ENCODE data around the gene CHTF18.

Gene CHTF18

DNA sequence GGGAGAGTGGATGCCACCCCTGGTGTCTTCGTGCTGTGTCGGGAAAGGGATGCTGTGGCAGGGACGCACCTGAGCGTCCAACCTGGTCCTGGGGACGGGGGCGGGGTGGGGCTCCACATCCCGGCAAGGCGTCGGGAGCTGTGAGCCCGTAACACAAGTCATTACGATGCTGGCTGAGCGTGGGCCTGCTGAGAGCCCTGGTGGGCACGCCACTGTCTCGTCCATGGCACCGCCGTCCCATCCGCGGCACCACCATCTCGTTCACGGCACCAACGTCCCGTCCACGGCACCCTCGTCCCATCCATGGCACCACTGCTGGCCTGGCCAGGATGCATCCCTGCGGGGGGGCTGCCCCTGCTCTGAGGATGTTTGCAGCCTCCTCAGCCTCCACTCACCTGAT lies 36.2 kb downstream of the CHTF18 start:
- Histone ChIP-seq H3K4me3 (ENCODE audit: low read length) (no peak overlapping the region), H3K36me3 (ENCODE audit: control insufficient read depth, insufficient read depth, low read length) (no peaks in the 10 kb centered on the region), H3K79me2 (ENCODE audit: control insufficient read depth, insufficient read depth, low read length) (no peaks in the 10 kb centered on the region), H3K79me1 (ENCODE audit: low read length) (no peaks in the 10 kb centered on the region), H2BK5ac (ENCODE audit: low read length) (no peak overlapping the region), H3K4ac (ENCODE audit: low read depth, low read length) (no peak overlapping the region), H4K5ac (ENCODE audit: low read length) (no peak overlapping the region), H3K23ac (ENCODE audit: low read length) (no peak overlapping the region), H3K27ac (ENCODE audit: low read depth, low read length) (no peak overlapping the region), H2BK120ac (ENCODE audit: low read depth, low read length) (no peak overlapping the region), H2AK5ac (ENCODE audit: low read length) (no peak overlapping the region), H3K18ac (ENCODE audit: low read length) (no peak overlapping the region), H2BK15ac (replicated peaks; ENCODE audit: low read depth) (no peak overlapping the region), H3K4me1 (ENCODE audit: control insufficient read depth, low read depth, low read length) (no peaks in the 10 kb centered on the region), H3K4me2 (ENCODE audit: low read length) (no peak overlapping the region), H3K27me3 (ENCODE audit: insufficient read depth, low read length, poor library complexity) (no peaks in the 10 kb centered on the region), H4K8ac (ENCODE audit: low read depth, low read length) (no peak overlapping the region), H3K9ac (ENCODE audit: low read length) (no peak overlapping the region), H3K56ac (ENCODE audit: low read length) (no peak overlapping the region)
- no CpG with 5 or more reads among the region's 25 CpGs for WGBS (ENCODE audit: extremely low coverage, insufficient coverage, low lambda C conversion rate)
- DNase-seq: no peak

DNA sequence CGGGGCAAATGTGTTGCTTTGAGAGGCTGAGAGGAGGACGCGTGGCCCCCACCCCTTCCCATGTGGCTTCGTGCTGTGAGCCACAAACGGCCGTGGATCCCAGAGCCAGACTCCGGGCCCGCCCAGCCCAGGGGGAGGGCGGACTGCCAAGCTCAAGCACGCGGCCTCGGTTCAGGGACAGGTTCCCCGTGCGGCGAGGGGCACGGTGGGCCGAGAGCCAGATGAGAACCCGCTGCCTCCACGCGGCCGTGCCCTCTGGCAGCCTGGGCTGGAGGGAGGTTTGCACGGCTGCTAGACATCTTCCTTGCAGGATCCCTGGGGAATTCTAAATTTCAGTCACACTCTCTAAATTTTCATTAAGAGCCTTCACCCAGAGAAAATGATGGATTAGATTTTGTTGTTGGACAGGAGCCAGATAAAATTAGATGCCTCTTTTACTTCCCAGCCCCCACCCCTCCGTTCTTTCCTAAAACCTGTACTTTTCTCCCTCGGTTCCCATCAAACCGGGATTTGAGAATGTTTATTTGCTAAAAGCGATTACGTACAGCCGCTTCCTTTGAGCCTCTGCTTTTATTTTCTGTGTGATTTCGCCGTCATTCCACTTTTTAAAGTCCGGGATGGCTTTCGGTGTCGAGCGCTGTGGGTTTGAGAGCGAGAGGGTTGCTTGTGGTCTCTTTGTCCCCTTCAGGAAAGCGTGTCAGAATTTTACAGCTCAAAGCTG lies 37.1 kb downstream of the CHTF18 start:
- Histone ChIP-seq H3K79me2 (ENCODE audit: control insufficient read depth, insufficient read depth, low read length) (no peaks in the 10 kb centered on the region), H3K27ac (ENCODE audit: low read depth, low read length) (no peak overlapping the region), H3K9ac (ENCODE audit: low read length) (no peak overlapping the region), H4K5ac (ENCODE audit: low read length) (no peak overlapping the region), H3K4me1 (ENCODE audit: control insufficient read depth, low read depth, low read length) (no peaks in the 10 kb centered on the region), H3K79me1 (ENCODE audit: low read length) (no peaks in the 10 kb centered on the region), H2BK5ac (ENCODE audit: low read length) (no peak overlapping the region), H3K4me3 (ENCODE audit: low read length) (no peak overlapping the region), H3K18ac (ENCODE audit: low read length) (no peak overlapping the region), H3K36me3 (ENCODE audit: control insufficient read depth, insufficient read depth, low read length) (no peaks in the 10 kb centered on the region), H3K4me2 (ENCODE audit: low read length) (no peak overlapping the region), H3K23ac (ENCODE audit: low read length) (no peak overlapping the region), H3K4ac (ENCODE audit: low read depth, low read length) (no peak overlapping the region), H2BK120ac (ENCODE audit: low read depth, low read length) (no peak overlapping the region), H2AK5ac (ENCODE audit: low read length) (no peak overlapping the region), H3K56ac (ENCODE audit: low read length) (no peak overlapping the region), H2BK15ac (replicated peaks; ENCODE audit: low read depth) (no peak overlapping the region), H3K27me3 (ENCODE audit: insufficient read depth, low read length, poor library complexity) (no peaks in the 10 kb centered on the region), H4K8ac (ENCODE audit: low read depth, low read length) (no peak overlapping the region)
- no CpG with 5 or more reads among the region's 36 CpGs for WGBS (ENCODE audit: extremely low coverage, insufficient coverage, low lambda C conversion rate)
- DNase-seq: no peak

DNA sequence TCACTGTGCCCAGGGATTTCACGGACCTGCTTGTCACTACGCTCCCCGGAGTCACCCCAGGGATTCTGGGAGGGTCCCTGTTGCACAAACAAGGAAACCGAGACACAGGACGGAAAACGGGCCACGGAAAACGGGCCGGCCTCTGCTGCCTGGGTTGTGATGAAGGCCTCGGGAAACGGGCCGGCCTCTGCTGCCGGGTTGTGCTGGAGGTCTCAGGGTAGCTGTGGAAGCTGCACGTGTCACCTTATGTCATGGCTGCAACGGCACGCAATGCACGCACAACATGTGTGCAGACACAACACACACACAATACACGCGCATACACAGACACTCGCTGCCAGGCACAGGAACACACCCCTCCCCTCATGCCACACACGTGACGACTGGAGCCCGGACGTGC lies 39.1 kb downstream of the CHTF18 start:
- Histone ChIP-seq H3K4me3 (ENCODE audit: low read length) (no peak overlapping the region), H4K5ac (ENCODE audit: low read length) (no peak overlapping the region), H3K79me1 (ENCODE audit: low read length) (no peaks in the 10 kb centered on the region), H2BK120ac (ENCODE audit: low read depth, low read length) (no peak overlapping the region), H3K18ac (ENCODE audit: low read length) (no peak overlapping the region), H3K27ac (ENCODE audit: low read depth, low read length) (no peak overlapping the region), H3K36me3 (ENCODE audit: control insufficient read depth, insufficient read depth, low read length) (no peaks in the 10 kb centered on the region), H2BK5ac (ENCODE audit: low read length) (no peak overlapping the region), H3K56ac (ENCODE audit: low read length) (no peak overlapping the region), H3K4ac (ENCODE audit: low read depth, low read length) (no peak overlapping the region), H3K9ac (ENCODE audit: low read length) (no peak overlapping the region), H4K8ac (ENCODE audit: low read depth, low read length) (no peak overlapping the region), H3K4me2 (ENCODE audit: low read length) (no peak overlapping the region), H2AK5ac (ENCODE audit: low read length) (no peak overlapping the region), H3K79me2 (ENCODE audit: control insufficient read depth, insufficient read depth, low read length) (no peaks in the 10 kb centered on the region), H3K23ac (ENCODE audit: low read length) (no peak overlapping the region), H3K27me3 (ENCODE audit: insufficient read depth, low read length, poor library complexity) (no peaks in the 10 kb centered on the region), H2BK15ac (replicated peaks; ENCODE audit: low read depth) (no peak overlapping the region), H3K4me1 (ENCODE audit: control insufficient read depth, low read depth, low read length) (no peaks in the 10 kb centered on the region)
- no CpG with 5 or more reads among the region's 24 CpGs for WGBS (ENCODE audit: extremely low coverage, insufficient coverage, low lambda C conversion rate)
- no peak for DNase-seq

DNA sequence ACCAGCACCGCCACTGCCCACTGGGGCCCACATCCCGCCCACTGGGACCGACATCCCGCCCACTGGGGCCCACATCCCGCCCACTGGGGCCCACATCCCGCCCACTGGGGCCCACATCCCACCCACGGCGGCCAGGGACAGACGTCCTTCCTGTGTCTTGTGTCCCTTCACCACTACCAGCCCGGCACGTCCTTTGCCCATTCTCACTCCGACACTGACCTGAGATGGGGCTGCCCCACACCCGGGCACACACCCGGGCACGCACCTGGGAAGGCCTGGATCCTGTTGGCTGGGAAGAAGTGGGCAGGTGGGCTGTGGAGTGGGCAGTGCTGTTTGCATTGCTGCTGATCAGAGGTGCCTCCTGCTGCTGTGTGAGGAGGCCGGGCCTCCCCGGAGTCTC lies 40.5 kb downstream of the CHTF18 start:
- H2BK120ac ChIP-seq (ENCODE audit: low read depth, low read length): no peak overlapping the region
- no peak overlapping the region for H4K5ac ChIP-seq (ENCODE audit: low read length)
- H3K18ac ChIP-seq (ENCODE audit: low read length): no peak overlapping the region
- H3K79me1 ChIP-seq (ENCODE audit: low read length): no peaks in the 10 kb centered on the region
- H2BK15ac ChIP-seq (replicated peaks; ENCODE audit: low read depth): no peak overlapping the region
- no CpG with 5 or more reads among the region's 17 CpGs for WGBS (ENCODE audit: extremely low coverage, insufficient coverage, low lambda C conversion rate)
- H3K4me2 ChIP-seq (ENCODE audit: low read length): no peak overlapping the region
- DNase-seq: no peak
- H3K79me2 ChIP-seq (ENCODE audit: control insufficient read depth, insufficient read depth, low read length): no peaks in the 10 kb centered on the region
- H2BK5ac ChIP-seq (ENCODE audit: low read length): no peak overlapping the region
- no peak overlapping the region for H4K8ac ChIP-seq (ENCODE audit: low read depth, low read length)
- H3K4me1 ChIP-seq (ENCODE audit: control insufficient read depth, low read depth, low read length): no peaks in the 10 kb centered on the region
- H3K27me3 ChIP-seq (ENCODE audit: insufficient read depth, low read length, poor library complexity): no peaks in the 10 kb centered on the region
- no peak overlapping the region for H3K9ac ChIP-seq (ENCODE audit: low read length)
- no peak overlapping the region for H2AK5ac ChIP-seq (ENCODE audit: low read length)
- no peak overlapping the region for H3K27ac ChIP-seq (ENCODE audit: low read depth, low read length)
- no peaks in the 10 kb centered on the region for H3K36me3 ChIP-seq (ENCODE audit: control insufficient read depth, insufficient read depth, low read length)
- no peak overlapping the region for H3K56ac ChIP-seq (ENCODE audit: low read length)
- no peak overlapping the region for H3K4me3 ChIP-seq (ENCODE audit: low read length)
- no peak overlapping the region for H3K23ac ChIP-seq (ENCODE audit: low read length)
- H3K4ac ChIP-seq (ENCODE audit: low read depth, low read length): no peak overlapping the region

DNA sequence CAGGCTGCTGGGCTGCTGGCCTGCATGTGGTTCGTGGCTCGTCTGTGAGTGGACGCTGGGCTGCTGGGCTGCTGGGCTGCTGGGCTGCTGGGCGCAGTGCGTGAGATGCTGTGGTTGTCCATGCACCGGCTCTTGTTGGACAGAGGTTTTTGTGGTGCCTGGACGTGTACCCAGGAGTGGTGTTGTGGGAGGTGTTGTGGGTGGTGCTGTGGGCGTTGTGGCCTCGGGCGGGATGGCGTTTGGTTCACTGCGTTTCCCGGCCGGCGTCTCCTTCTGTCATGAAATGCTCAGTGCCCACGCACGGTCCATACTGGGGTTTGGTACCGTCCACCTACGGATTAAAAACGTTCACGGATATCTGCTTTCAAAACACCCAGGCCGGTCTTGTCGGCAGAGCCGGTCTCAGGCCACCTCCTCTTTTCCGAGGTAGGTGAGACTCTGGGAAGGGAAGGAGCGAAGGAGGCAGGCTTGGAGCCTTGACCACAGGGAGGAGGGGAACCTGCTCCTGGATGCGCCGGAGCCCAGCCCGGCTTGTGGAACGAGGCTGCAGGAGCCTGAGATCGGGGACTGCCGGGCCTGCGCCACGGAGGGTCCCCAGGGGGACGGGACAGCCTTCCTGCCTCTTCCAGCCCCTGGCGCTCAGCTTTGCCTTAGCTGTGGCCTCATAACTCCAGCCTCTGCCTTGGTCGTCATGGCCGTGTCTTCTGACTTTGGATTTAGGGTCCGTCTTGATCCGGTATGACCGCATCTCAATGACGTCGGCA lies 41.9 kb downstream of the CHTF18 start:
- Histone ChIP-seq H4K8ac (ENCODE audit: low read depth, low read length) (no peak overlapping the region), H3K36me3 (ENCODE audit: control insufficient read depth, insufficient read depth, low read length) (no peaks in the 10 kb centered on the region), H3K4ac (ENCODE audit: low read depth, low read length) (no peak overlapping the region), H3K79me2 (ENCODE audit: control insufficient read depth, insufficient read depth, low read length) (no peaks in the 10 kb centered on the region), H3K4me3 (ENCODE audit: low read length) (no peak overlapping the region), H2BK120ac (ENCODE audit: low read depth, low read length) (no peak overlapping the region), H4K5ac (ENCODE audit: low read length) (no peak overlapping the region), H2BK15ac (replicated peaks; ENCODE audit: low read depth) (no peak overlapping the region), H2AK5ac (ENCODE audit: low read length) (no peak overlapping the region), H3K56ac (ENCODE audit: low read length) (no peak overlapping the region), H3K4me1 (ENCODE audit: control insufficient read depth, low read depth, low read length) (no peaks in the 10 kb centered on the region), H2BK5ac (ENCODE audit: low read length) (no peak overlapping the region), H3K27me3 (ENCODE audit: insufficient read depth, low read length, poor library complexity) (no peaks in the 10 kb centered on the region), H3K18ac (ENCODE audit: low read length) (no peak overlapping the region), H3K23ac (ENCODE audit: low read length) (no peak overlapping the region), H3K9ac (ENCODE audit: low read length) (no peak overlapping the region), H3K27ac (ENCODE audit: low read depth, low read length) (no peak overlapping the region), H3K4me2 (ENCODE audit: low read length) (no peak overlapping the region), H3K79me1 (ENCODE audit: low read length) (no peaks in the 10 kb centered on the region)
- no peak for DNase-seq
- WGBS (ENCODE audit: extremely low coverage, insufficient coverage, low lambda C conversion rate): no CpG with 5 or more reads among the region's 43 CpGs

All from mesendoderm (in vitro differentiated cells).